DMS53 (cell line): Measurements from ENCODE around the gene PIH1D1.
A peak's percentile ranks its signal among the peaks of the same experiment; 100 is the strongest.

ENCODE experiments used
- DNase-seq: peaks from one replicate; lab custom pipeline; 2025; lab: John Stamatoyannopoulos, UW

The PIH1D1 gene

DNA sequence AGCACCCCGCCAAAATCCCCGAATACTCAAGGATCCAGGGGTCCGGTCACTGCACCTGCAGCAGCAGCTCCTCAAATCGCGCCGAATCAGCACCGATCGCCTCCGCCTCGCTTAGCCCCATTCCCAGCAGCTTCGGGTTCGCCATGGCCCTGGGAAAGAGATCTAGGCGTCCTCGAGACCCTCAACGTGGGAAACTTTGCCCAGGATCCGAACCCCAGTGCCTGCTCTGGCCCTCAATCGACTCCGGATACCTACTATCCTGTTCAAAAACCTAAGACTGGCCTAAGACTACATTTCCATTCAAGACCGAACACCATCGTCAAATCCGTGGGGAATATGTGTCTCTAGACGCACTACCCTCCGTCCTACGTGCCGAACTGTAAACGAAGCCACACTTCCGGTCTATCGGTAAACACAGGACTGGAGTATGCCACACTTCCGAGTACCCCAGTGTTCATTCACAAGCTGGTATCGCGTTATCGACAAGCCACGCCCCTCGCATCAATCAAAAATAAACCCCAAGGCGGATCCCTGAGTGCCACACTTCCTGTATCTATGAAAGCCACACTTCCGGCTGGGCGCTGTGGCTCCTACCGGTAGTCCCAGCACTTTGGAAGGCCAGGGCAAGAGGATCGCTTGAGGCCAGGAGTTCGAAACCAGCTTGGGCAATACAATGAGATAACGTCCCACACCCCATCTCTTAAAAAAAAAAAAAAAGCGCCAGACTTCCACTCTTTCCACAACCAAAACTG lies at the start of gene PIH1D1:
Gene PIH1D1 (minus strand): TSS at position 385 of the 752 bp plus-strand sequence. CDS start 240 bp downstream, at position 145.
- peak; percentile 99 for DNase-seq

- DNase-seq: no peak
Observed at GRCh38 chr19:49499030-49499670, 47.5 kb upstream of the PIH1D1 start.

DNA sequence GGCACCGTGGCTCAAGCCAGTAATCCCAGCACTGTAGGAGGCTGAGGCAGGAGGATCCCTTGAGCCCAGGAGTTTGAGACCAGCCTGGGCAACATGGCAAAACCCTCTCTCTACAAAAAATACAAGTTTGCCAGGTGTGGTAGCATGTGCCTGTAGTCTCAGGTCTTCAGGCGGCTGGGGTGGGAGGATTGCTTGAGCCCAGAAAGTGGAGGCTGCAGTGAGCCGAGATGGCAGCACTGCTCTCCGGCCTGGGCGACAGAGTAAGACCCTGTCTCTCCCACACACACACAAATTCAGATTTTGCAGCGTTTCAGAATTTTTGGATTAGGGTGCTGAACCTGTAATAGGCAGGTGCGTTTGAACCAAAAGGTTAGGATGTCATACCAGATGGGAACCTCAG lies 46.9 kb upstream of the PIH1D1 start:
- no peak for DNase-seq

GRCh38 chr19:49497789-49498103 lies 46.1 kb upstream of the PIH1D1 start:
- DNase-seq: no peak

GRCh38 chr19:49497047-49497788 lies 45.6 kb upstream of the PIH1D1 start:
- peak; percentile 71 for DNase-seq

DNA sequence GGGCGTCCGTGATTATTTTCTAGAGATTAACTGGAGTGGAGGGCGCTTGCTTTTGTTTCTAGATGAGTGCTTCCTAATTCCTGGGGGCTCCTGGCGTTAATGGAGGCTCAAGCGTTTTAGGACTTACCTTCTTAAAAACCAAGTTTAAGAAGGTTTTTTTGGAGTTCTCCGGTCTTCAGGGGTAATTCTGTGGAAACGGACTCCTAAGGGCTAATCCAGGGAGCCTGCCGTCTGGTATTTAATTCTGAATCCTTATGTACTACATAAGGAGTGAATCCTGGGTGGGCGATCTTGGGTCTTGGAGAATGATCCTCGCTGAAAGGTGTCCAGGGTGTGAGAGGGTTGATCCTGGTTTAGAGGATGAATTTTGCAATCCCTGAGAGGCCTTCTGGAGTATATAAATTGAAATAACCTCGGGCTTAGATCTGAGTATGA lies 45.0 kb upstream of the PIH1D1 start:
- no peak for DNase-seq

DNA sequence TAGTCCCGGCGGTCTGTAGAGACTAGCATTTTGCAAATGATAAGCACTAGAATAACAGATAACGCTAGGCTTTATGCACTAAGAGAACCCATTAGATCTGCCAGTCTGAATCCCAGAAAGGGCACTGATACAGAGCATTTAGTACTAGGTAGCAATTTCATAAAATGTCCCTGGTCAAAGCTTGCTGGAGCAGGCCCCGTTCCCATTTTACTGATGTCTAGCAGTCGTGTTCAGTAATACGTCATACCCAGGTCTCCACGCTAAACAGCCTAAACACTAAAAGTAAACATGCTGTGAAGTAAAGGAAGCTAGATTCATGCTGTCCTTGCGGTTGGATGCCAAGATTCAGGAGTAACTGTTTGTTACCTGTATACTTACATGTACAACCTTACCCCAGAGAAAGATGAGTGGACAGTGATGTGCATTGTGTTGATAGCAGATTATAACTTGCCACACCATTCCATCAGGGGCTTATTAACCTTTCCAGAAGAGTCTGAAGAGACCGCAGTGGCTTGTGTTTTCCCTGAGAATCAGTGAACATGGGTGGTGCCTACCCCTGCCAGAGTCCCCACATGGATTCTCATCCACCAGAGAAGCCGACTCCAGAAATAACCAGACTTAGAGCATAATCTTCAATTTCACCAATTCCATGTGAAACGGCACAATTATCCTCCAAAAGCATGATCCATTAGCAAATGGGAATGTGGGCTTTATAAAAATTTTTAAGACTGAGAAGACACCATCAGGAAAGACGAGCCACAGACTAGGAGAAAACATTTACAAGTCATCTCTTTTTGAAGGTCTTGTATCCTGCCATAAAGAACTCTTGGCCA lies 41.2 kb upstream of the PIH1D1 start:
- DNase-seq: peak; percentile 83

DNA sequence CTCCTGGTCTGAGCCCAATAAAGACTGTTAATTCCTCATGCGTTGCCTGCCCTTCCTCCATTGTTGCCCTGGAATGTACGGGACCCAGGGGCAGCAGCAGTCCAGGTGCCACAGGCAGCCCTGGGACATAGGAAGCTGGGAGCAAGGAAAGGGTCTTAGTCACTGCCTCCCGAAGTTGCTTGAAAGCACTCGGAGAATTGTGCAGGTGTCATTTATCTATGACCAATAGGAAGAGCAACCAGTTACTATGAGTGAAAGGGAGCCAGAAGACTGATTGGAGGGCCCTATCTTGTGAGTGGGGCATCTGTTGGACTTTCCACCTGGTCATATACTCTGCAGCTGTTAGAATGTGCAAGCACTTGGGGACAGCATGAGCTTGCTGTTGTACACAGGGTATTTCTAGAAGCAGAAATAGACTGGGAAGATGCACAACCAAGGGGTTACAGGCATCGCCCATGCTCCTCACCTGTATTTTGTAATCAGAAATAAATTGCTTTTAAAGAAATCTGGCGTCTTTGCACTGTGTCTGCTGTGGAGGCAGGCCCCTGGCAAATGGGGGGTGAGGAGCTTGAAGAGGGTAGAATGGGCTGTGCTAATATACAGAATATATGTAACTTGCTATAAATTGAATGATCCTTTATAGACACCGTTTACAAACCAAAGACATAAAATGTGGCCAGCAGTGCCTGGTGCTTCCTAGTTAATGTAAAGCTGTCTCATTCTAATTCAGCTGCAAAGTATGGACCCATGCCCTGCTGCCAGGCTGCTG lies 40.4 kb upstream of the PIH1D1 start:
- DNase-seq: peak; percentile 62

DNA sequence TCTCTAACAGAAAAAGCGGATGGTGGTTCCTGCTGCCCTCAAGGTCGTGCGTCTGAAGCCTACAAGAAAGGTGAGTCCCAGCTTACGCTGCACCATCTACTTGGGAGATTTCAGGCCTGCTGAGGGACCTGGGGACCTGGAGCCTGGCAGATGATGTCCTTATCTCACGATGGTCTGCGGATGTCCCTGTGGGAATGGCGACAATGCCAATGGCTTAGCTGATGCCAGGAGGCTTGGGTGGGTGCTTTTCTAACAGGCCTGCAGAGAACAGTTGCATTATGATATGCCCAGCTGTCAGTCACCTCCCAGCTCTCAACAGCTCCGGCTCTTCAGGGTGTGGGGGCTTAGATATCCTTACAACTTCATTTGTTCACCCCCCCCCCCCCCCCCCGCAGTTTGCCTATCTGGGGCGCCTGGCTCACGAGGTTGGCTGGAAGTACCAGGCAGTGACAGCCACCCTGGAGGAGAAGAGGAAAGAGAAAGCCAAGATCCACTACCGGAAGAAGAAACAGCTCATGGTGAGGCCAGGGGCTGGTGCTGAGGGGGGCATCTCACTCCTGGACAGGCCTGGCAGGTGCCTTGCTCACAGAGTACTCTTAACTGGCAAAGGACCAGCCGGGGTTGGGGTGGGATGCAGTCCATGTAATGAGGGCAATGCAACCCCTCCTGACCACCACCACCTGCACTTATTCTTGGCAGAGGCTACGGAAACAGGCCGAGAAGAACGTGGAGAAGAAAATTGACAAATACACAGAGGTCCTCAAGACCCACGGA lies 39.6 kb upstream of the PIH1D1 start:
- peak; percentile 19 for DNase-seq

- no peak for DNase-seq
Observed at GRCh38 chr19:49490287-49491029, 38.8 kb upstream of the PIH1D1 start.

GRCh38 chr19:49489601-49490167 lies 38.1 kb upstream of the PIH1D1 start:
- peak; percentile 40 for DNase-seq

- peak; percentile 38 for DNase-seq
Observed at GRCh38 chr19:49488863-49489537, 37.4 kb upstream of the PIH1D1 start.

- peak; percentile 30 for DNase-seq
Observed at GRCh38 chr19:49488046-49488862, 36.6 kb upstream of the PIH1D1 start.

DNA sequence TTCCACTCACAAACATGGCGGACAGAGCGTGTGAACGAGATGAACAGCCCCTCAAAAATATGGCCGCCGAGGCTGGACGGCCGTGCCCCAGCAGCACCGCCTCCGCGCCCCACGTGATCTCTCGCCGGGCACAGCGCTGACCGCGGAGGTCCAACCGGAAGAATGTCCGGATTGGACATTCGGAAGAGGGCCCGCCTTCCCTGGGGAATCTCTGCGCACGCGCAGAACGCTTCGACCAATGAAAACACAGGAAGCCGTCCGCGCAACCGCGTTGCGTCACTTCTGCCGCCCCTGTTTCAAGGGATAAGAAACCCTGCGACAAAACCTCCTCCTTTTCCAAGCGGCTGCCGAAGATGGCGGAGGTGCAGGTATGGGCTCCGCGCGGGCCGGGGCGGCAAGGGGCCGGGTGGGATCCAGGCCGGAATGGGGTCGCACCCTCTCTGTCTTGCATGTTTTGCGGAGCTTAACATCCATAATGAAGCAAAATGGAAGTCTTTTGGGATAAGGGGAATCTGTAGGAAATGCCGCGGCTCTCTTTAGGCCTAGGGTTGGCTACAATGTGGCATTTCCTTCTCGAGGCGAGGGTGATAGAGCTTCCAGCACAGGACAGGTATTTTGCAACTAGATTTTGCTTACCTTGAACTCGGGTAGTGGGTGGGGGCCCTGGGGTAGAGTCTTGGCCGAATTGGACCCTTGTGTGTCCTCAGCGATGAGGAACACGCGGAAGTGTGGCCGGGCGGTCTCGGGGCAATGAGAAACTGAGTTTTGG lies 35.8 kb upstream of the PIH1D1 start, which contains the start of gene RPL13A:
Gene RPL13A (plus strand): TSS at position 332 of the 769 bp plus-strand sequence. CDS start 22 bp downstream, at position 354.
- DNase-seq: peak; percentile 99

- no peak for DNase-seq
Observed at GRCh38 chr19:49486710-49487276, 35.2 kb upstream of the PIH1D1 start.

DNA sequence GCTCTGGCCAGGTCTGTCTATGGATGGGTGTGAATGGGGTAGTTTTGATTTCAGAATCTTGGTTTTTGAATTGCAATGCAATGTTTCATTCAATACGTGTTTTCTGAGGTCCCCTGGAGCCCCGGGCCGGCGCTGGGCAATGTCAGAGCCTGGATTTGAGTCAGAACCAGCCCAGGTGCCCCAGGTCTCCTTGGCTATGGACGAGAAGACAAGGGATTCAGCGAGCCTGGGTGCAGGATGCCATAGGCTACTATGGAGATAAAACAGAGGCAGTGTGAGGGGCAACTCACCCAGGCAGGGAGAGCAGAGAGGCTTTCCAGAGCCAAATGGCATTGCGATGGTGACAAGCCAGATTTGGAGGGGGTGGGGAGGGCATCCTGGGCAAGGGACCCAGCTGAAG lies 34.6 kb upstream of the PIH1D1 start:
- DNase-seq: no peak
